RWPE2 (cell line): Measurements from ENCODE around the gene CYP4F12.

Experiments used
- ATAC-seq: fragments of 200-7000 bp; cut with Tn5 transposase; 3 replicates; pipeline ENCODE4 v1.9.1; 2021; ENCODE audit warnings: low read depth
- DNase-seq: peaks from one replicate; pipeline ENCODE4 v3.0.0-alpha.2; 2020; ENCODE audit warnings: low spot score
- H3K27ac ChIP-seq: fragments of 450-650 bp; 2 replicates; pipeline ENCODE4 v1.5.1; 2017; ENCODE audit warnings: mild to moderate bottlenecking; ENCODE audit not compliant: poor library complexity, severe bottlenecking
- H3K27me3 ChIP-seq: fragments of 250-450 bp; sonication (Bioruptor Pico); 2 replicates; pipeline ENCODE4 v1.5.1; 2021; ENCODE audit warnings: mild to moderate bottlenecking, moderate library complexity; ENCODE audit not compliant: insufficient read depth, poor library complexity, severe bottlenecking
- H3K36me3 ChIP-seq: fragments of 250-450 bp; sonication (Bioruptor Pico); 2 replicates; pipeline ENCODE4 v1.5.1; 2020; ENCODE audit warnings: low read depth, mild to moderate bottlenecking, moderate library complexity
- H3K4me1 ChIP-seq: fragments of 250-450 bp; sonication (Bioruptor Pico); 2 replicates; pipeline ENCODE4 v1.5.1; 2021; ENCODE audit warnings: mild to moderate bottlenecking, moderate library complexity; ENCODE audit not compliant: insufficient read depth, poor library complexity, severe bottlenecking
- H3K4me3 ChIP-seq: fragments of 250-450 bp; sonication (Bioruptor Pico); 2 replicates; pipeline ENCODE4 v1.5.1; 2021; ENCODE audit warnings: mild to moderate bottlenecking, moderate library complexity; ENCODE audit not compliant: severe bottlenecking
- H3K9me3 ChIP-seq: fragments of 250-450 bp; sonication (Bioruptor Pico); 2 replicates; pipeline ENCODE4 v1.5.1; 2021; ENCODE audit warnings: mild to moderate bottlenecking, moderate library complexity; ENCODE audit not compliant: severe bottlenecking
- TF ChIP-seq, protein P1 (sequence below): fragments of 450-650 bp; IDR thresholded peaks from one replicate; pipeline ENCODE4 v1.5.1; 2017; ENCODE audit warnings: mild to moderate bottlenecking, moderate library complexity; ENCODE audit not compliant: poor library complexity, severe bottlenecking

The CYP4F12 gene, protein sequence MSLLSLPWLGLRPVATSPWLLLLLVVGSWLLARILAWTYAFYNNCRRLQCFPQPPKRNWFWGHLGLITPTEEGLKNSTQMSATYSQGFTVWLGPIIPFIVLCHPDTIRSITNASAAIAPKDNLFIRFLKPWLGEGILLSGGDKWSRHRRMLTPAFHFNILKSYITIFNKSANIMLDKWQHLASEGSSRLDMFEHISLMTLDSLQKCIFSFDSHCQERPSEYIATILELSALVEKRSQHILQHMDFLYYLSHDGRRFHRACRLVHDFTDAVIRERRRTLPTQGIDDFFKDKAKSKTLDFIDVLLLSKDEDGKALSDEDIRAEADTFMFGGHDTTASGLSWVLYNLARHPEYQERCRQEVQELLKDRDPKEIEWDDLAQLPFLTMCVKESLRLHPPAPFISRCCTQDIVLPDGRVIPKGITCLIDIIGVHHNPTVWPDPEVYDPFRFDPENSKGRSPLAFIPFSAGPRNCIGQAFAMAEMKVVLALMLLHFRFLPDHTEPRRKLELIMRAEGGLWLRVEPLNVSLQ

DNA sequence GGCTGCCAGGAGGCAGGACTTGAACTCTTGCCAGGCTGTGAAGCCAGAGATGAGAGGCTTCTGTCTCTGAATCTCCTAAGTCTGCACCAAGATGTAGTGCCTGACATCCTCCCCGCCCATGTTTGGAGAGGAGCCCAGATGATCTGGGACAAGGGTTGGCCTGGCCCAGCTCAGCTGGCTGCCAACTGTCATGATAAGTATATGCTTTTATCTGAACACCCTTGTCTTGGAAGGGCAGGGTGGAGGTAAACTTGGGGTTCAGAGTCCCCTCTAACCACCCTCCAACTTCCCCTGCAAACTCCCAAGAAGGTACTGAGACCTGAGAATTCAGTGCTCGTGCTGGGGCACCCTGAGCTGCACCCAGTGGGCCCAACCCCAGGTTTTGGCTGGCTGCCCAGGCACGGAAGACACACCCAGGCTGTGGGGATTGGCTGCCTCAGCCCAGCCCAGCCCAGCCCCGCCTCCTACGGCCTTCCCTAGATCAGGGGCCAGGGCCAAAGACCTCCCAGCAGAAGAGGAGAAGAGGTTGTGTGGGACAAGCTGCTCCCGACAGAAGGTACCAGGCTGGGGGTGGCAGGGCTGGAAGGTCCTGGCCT is at the start of gene CYP4F12:
Gene CYP4F12, plus strand, starts transcription at position 508 of the 596 bp plus-strand sequence. CDS start 443 bp downstream, outside the sequence.
- DNase-seq (no peak), ATAC-seq (peak; percentile 77)
- Histone ChIP-seq H3K27ac (no peak within 1 kb of the TSS), H3K27me3 (peaks cover 2% of the 10 kb centered on the region), H3K36me3 (no peaks in the 10 kb centered on the region), H3K4me3 (no peak within 1 kb of the TSS), H3K4me1 (no peaks in the 10 kb centered on the region), H3K9me3 (no peaks in the 10 kb centered on the region)
- TF ChIP-seq, protein P1, sequence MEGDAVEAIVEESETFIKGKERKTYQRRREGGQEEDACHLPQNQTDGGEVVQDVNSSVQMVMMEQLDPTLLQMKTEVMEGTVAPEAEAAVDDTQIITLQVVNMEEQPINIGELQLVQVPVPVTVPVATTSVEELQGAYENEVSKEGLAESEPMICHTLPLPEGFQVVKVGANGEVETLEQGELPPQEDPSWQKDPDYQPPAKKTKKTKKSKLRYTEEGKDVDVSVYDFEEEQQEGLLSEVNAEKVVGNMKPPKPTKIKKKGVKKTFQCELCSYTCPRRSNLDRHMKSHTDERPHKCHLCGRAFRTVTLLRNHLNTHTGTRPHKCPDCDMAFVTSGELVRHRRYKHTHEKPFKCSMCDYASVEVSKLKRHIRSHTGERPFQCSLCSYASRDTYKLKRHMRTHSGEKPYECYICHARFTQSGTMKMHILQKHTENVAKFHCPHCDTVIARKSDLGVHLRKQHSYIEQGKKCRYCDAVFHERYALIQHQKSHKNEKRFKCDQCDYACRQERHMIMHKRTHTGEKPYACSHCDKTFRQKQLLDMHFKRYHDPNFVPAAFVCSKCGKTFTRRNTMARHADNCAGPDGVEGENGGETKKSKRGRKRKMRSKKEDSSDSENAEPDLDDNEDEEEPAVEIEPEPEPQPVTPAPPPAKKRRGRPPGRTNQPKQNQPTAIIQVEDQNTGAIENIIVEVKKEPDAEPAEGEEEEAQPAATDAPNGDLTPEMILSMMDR = no peak

DNA sequence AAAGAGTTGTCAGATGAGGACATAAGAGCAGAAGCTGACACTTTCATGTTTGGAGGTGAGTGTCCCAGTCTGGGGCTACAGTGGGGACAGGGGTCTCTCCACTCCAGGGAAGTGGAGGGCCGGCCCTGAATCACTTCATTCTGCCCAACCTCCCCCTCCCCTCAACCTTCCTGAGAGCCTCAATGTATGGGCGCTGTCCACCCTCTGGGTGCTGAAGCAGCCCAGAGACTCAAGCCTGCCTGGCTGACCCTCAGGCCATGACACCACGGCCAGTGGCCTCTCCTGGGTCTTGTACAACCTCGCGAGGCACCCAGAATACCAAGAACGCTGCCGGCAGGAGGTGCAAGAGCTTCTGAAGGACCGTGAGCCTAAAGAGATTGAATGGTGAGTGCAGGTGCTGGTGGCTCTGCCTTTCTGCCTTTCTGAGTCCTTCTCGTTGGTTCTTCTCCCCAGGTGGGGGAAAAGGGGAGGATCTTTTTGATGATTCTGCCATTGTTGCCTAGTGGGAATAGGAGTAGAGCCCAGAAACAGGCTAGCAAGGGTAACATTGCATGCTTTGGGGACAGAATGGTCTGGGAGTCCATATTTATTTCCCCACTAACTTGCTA is 49.1 kb upstream of the CYP4F12 start:
- H3K27me3 ChIP-seq = no peaks in the 10 kb centered on the region
- no peak for ATAC-seq
- H3K4me3 ChIP-seq = no peak overlapping the region
- TF ChIP-seq, protein P1 = no peak
- no peaks in the 10 kb centered on the region for H3K9me3 ChIP-seq
- no peaks in the 10 kb centered on the region for H3K4me1 ChIP-seq
- DNase-seq = no peak
- no peak overlapping the region for H3K27ac ChIP-seq
- H3K36me3 ChIP-seq = no peaks in the 10 kb centered on the region

DNA sequence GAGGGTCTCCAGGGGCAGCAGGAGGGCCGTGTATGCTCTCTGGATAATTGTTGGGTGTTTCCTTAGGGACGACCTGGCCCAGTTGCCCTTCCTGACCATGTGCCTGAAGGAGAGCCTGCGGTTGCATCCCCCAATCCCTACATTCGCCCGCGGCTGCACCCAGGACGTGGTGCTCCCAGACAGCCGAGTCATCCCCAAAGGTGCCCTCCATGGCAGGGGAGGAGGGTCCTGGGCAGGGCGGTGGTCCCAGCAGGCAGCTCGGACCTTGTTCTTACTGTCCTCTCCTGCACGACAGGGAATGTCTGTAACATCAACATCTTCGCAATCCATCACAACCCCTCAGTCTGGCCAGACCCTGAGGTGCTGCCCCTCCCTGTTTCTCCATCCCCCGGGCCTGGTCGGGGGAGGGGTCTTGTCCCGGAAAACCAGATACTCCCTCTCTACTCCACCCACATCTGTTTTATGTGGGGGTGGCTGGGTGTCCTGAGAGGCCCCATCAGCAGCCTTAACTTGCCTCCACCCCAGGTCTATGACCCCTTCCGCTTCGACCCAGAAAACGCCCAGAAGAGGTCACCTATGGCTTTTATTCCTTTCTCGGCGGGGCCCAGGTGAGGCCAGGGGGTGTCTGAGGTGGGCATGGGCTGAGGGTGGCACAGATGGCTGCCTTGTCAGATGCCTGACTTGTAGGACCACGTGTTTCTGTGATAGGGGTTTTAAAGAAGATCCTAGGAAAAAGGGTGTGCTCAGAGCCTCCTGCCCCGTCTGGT is 44.5 kb upstream of the CYP4F12 start:
- H3K27me3 ChIP-seq = no peaks in the 10 kb centered on the region
- no peaks in the 10 kb centered on the region for H3K9me3 ChIP-seq
- DNase-seq = no peak
- H3K36me3 ChIP-seq = no peaks in the 10 kb centered on the region
- no peaks in the 10 kb centered on the region for H3K4me1 ChIP-seq
- TF ChIP-seq, protein P1 = no peak
- no peak for ATAC-seq
- H3K27ac ChIP-seq = no peak overlapping the region
- no peak overlapping the region for H3K4me3 ChIP-seq

DNA sequence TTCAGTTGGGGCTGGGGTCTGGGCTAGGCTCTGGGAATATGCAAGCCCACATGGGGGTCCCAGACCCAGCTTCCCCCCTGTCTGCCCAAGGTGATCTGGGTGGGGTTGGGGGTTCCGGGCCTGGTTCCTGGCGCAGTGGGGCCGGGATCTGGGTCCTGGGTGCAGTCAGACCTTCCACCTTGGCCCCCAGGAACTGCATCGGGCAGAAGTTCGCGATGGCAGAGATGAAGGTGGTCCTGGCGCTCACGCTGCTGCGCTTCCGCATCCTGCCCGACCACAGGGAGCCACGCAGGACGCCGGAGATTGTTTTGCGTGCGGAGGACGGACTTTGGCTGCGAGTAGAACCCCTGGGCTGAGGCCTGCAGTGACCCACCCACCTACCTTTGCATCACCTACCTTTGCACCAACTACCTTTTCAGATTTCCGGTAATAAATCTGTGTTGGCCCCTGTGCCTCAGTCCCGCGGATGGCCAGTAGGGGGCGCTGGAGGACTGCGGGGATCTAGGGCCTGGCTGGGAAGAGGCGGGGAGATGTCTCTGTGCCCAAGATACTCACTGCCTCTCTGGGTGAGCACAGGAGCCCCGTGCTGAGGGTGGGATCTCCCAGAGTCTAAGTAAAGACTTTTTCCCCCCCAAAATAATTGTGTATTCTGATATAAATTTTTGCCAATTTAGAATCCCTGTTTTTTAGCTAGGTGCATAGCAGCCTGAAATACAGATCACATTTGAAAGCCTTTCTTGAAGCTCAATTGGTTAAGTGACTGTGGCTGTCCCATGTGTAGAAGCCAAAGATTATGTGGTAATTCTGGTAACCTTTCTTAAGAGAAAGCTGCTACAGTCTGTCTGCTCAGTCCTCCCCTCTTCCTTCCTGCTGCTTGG is 43.6 kb upstream of the CYP4F12 start:
- DNase-seq (no peak), ATAC-seq (peak; percentile 82)
- Histone ChIP-seq H3K27me3 (no peaks in the 10 kb centered on the region), H3K36me3 (no peaks in the 10 kb centered on the region), H3K4me3 (no peak overlapping the region), H3K9me3 (no peaks in the 10 kb centered on the region), H3K4me1 (no peaks in the 10 kb centered on the region), H3K27ac (no peak overlapping the region)
- TF ChIP-seq, protein P1 = peak; percentile 96
